Ascending aorta (tissue), 2 donors: ENCODE data around the gene TSPEAR. TPM values are rescaled to one million over a fixed set of nuclear protein-coding genes. Genes with fewer than 3 reads are reported as not detected.
"Not testable (repeated sequence)": the region's sequence is repeated elsewhere in the genome, so short reads cannot be mapped to it uniquely, and the experiment has no call there.

Experiments
- DNase-seq, 2 donors: peaks; one replicate each; pipeline ENCODE4 v3.0.0-alpha.2; 2019; ENCODE audit warnings: low spot score in 2 of 2
- H3K27ac ChIP-seq, 2 donors: fragments of 200-600 bp; sonication (generic); one replicate each; pipeline ENCODE4 v1.5.1; 2016 to 2017; ENCODE audit warnings: mild to moderate bottlenecking in 1 of 2
- H3K27me3 ChIP-seq: fragments of 200-600 bp; sonication (generic); one replicate; pipeline ENCODE4 v1.5.1; 2017
- H3K36me3 ChIP-seq, 2 donors: fragments of 200-600 bp; sonication (generic); one replicate each; pipeline ENCODE4 v1.5.1; 2016
- H3K4me1 ChIP-seq, 2 donors: fragments of 200-600 bp; sonication (generic); one replicate each; pipeline ENCODE4 v1.5.1; 2016 to 2017; ENCODE audit warnings: mild to moderate bottlenecking in 1 of 2
- H3K4me3 ChIP-seq, 2 donors: fragments of 200-600 bp; sonication (generic); one replicate each; pipeline ENCODE4 v1.5.1; 2016 to 2017; ENCODE audit warnings: mild to moderate bottlenecking in 1 of 2
- H3K9me3 ChIP-seq, 2 donors: fragments of 200-600 bp; sonication (generic); one replicate each; pipeline ENCODE4 v1.5.1; 2016
- CTCF ChIP-seq, 3 experiments: fragments of 200-600 bp in 2 of 3; fragments of 450-650 bp in 1 of 3; sonication (generic) in 2 of 3; IDR thresholded peaks; one replicate each; pipeline ENCODE4 v1.5.1; 2016 to 2019; ENCODE audit warnings: antibody characterized with exemption in 3 of 3, mild to moderate bottlenecking in 1 of 3, moderate library complexity in 1 of 3
- intact Hi-C: fragments of 100-400 bp; cut with DNase I; formaldehyde crosslinking; loops from one replicate; pipeline ENCODE4 v1.15.1; 2023
- total RNA-seq: library from RNA; depleted of rRNA; stranded (reverse); fragments of >200 nt; gene quantifications from one replicate; pipeline ENCODE4 v1.1.0, GENCODE V29; 2016

Gene TSPEAR
- total RNA-seq, 1 donor from 2014 or later = not detected

GRCh38 chr21:44595524-44595923 lies 115.8 kb downstream of the TSPEAR start:
- Histone ChIP-seq H3K27ac (no peak overlapping the region), H3K9me3 (no peaks in the 10 kb centered on the region), H3K27me3 (no peaks in the 10 kb centered on the region), H3K4me1 (no peaks in the 10 kb centered on the region), H3K4me3 (no peak overlapping the region), H3K36me3 (no peaks in the 10 kb centered on the region)
- no peak for TF ChIP-seq CTCF (IDR thresholded peaks at IDR 0.05)
- no peak for DNase-seq
- intact Hi-C loops = no loop called here

GRCh38 chr21:44594406-44594916 lies 116.9 kb downstream of the TSPEAR start:
- intact Hi-C loops = no loop called here
- no peaks in the 10 kb centered on the region for H3K4me1 ChIP-seq
- no peaks in the 10 kb centered on the region for H3K9me3 ChIP-seq
- H3K27me3 ChIP-seq = no peaks in the 10 kb centered on the region
- no peak overlapping the region for H3K27ac ChIP-seq
- H3K36me3 ChIP-seq = no peaks in the 10 kb centered on the region
- no peak for DNase-seq
- no peak overlapping the region for H3K4me3 ChIP-seq
- no peak for TF ChIP-seq CTCF (IDR thresholded peaks at IDR 0.05)

GRCh38 chr21:44593598-44594405 lies 117.6 kb downstream of the TSPEAR start:
- no peak for TF ChIP-seq CTCF (IDR thresholded peaks at IDR 0.05)
- Histone ChIP-seq H3K36me3 (no peaks in the 10 kb centered on the region), H3K9me3 (no peaks in the 10 kb centered on the region), H3K4me1 (no peaks in the 10 kb centered on the region), H3K27me3 (no peaks in the 10 kb centered on the region), H3K4me3 (no peak overlapping the region), H3K27ac (no peak overlapping the region)
- no peak for DNase-seq
- intact Hi-C loops = no loop called here

GRCh38 chr21:44592446-44593311 lies 118.7 kb downstream of the TSPEAR start, which contains the start of gene KRTAP10-6:
Gene KRTAP10-6 (minus strand): TSS chr21:44592505. CDS start chr21:44592484, 21 bp downstream.
- Histone ChIP-seq H3K27ac (no peak within 1 kb of the TSS), H3K4me1 (no peaks in the 10 kb centered on the region), H3K4me3 (no peak within 1 kb of the TSS), H3K9me3 (no peaks in the 10 kb centered on the region), H3K36me3 (no peaks in the 10 kb centered on the region), H3K27me3 (no peaks in the 10 kb centered on the region)
- no peak for DNase-seq
- intact Hi-C loops = no loop called here
- no peak for TF ChIP-seq CTCF (IDR thresholded peaks at IDR 0.05)

GRCh38 chr21:44591801-44592130 lies 119.6 kb downstream of the TSPEAR start:
- H3K4me3 ChIP-seq, H3K4me1 ChIP-seq, intact Hi-C loops, H3K9me3 ChIP-seq, H3K36me3 ChIP-seq, H3K27me3 ChIP-seq, H3K27ac ChIP-seq, DNase-seq: not testable (repeated sequence)

GRCh38 chr21:44590897-44591800 lies 120.2 kb downstream of the TSPEAR start:
- H3K27me3 ChIP-seq, H3K27ac ChIP-seq, H3K4me1 ChIP-seq, H3K4me3 ChIP-seq, DNase-seq, H3K36me3 ChIP-seq, intact Hi-C loops, H3K9me3 ChIP-seq: not testable (repeated sequence)
